ENCODE measurements around the gene FNDC10.

DNA sequence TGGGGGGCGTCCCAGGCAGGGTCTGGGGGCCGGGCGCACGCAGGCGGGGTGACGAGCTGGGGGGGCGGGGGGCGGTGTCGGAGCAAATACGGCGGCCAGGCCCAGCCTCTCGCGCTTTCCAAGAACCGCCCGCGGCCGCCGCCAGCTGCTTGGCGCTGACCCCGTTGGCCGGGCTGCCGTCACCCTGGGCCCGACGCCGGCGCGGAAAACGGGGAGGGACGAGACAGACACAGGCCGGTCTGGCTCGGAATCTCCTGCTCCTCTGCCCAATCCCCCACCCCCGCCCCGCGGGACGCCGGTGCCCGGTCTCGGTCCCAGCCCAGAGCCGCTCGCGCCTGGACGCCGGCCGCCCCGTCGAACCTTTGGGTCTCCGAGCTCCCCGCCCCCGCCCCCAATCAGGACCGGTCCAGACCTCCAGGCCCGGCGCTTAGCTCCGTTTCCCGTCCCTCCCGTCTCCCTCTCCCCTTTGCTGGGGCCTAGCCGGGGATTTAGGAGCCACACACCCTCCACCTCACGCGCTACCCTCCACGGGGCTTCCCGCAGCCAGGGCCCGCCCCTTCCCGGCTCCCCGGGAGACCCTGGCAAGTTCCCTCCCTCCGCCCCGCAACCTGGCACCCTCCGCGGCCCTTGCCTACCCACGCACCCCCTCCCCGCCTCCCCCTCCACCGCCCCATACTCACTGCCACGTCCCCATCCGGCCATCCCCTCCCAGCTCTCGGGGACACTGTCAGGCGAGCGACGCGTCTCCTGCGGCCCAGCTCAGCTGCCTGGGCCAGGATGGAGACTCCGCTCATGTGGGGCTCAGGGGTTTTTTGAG, 31.2 kb upstream of the FNDC10 start:
- TF ChIP-seq EZH2 (IDR thresholded peaks at IDR 0.05; ENCODE audit: insufficient read depth, poor library complexity, severe bottlenecking) (peak; percentile 61), EZH2phosphoT487 (IDR thresholded peaks at IDR 0.05; ENCODE audit: insufficient read depth, low read depth) (no peak)

Measured in GM23248 (cell line).